Measurements from ENCODE around the gene KDSR.

DNA sequence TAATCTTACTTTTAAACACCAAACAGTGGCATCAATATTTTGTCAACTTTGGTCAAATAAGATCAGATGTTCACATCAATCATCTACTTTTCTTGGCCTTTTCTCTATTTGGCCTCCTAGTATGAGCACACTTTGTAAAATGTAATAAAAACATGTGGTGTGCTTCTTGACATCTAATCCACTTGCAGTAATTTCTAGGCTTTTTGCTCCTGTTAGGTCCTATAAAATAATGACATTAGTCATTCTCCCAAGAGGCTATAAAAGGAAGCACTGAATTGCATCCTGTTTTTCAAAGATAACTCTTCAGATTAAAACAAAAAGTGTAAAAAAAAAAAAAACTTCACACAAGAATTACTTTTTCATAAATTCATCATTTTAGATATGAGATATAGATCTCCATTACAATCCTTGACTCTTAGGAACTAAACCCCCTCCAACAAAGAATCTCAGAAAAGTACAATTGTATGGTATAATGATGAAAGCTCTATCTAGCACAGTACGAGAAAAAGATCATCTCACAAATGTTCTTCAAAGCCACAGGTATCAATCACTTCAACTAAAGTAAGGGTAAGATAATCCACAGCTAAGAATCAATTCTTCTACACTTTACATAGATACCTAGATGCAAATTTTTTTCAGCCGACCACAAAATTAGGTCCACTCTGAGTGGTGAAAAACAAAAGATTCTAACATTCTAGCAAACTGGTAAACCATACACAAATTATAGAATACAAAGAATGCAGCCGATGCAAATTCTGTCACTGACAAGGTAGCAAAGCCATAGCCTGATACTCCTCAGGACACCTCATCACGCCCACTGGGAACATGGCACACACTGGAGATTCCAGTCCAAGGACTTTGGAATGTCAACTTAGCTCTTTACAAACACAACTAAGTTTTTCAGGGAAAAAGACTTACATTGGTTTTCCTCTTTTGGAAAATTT, 50.1 kb downstream of the KDSR start:
- TF ChIP-seq EZH2phosphoT487 (IDR thresholded peaks at IDR 0.05; ENCODE audit: low read depth, severe bottlenecking, unreplicated experiment), result no peak
- TF ChIP-seq, protein P1, sequence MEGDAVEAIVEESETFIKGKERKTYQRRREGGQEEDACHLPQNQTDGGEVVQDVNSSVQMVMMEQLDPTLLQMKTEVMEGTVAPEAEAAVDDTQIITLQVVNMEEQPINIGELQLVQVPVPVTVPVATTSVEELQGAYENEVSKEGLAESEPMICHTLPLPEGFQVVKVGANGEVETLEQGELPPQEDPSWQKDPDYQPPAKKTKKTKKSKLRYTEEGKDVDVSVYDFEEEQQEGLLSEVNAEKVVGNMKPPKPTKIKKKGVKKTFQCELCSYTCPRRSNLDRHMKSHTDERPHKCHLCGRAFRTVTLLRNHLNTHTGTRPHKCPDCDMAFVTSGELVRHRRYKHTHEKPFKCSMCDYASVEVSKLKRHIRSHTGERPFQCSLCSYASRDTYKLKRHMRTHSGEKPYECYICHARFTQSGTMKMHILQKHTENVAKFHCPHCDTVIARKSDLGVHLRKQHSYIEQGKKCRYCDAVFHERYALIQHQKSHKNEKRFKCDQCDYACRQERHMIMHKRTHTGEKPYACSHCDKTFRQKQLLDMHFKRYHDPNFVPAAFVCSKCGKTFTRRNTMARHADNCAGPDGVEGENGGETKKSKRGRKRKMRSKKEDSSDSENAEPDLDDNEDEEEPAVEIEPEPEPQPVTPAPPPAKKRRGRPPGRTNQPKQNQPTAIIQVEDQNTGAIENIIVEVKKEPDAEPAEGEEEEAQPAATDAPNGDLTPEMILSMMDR (IDR thresholded peaks at IDR 0.05; ENCODE audit: poor library complexity), result no peak
- no peak for TF ChIP-seq EZH2 (IDR thresholded peaks at IDR 0.05; ENCODE audit: borderline replicate concordance)
